Gastrocnemius medialis (tissue), 4 donors: ENCODE results near the gene SAC3D1. TPM values are rescaled to one million over a fixed set of nuclear protein-coding genes. Genes with fewer than 3 reads are reported as not detected.

Experiments
- ATAC-seq, 2 donors: fragments of 150-250 bp; one replicate each; pipeline ENCODE4 v1.9.1; 2016
- DNase-seq, 2 donors: peaks; one replicate each; pipeline ENCODE4 v3.0.0-alpha.2; 2019
- H3K27ac ChIP-seq, 4 donors: fragments of 200-600 bp; sonication (generic); 1 replicate in 1 of 4; 2 replicates in 3 of 4; pipeline ENCODE4 v1.5.1; 2016 to 2018; ENCODE audit warnings: mild to moderate bottlenecking in 2 of 4, moderate library complexity in 1 of 4
- H3K27me3 ChIP-seq, 3 donors: fragments of 200-600 bp; sonication (generic) in 2 of 3; 1 replicate in 1 of 3; 2 replicates in 2 of 3; pipeline versions ENCODE4 v1.5.1 to v1.6.0; 2016 to 2019; ENCODE audit warnings: mild to moderate bottlenecking in 1 of 3, moderate library complexity in 1 of 3
- H3K36me3 ChIP-seq, 2 donors: fragments of 200-600 bp; sonication (generic) in 1 of 2; one replicate each; pipeline ENCODE4 v1.5.1; 2017 to 2018
- H3K4me1 ChIP-seq, 2 donors: fragments of 200-600 bp; sonication (generic) in 1 of 2; one replicate each; pipeline ENCODE4 v1.5.1; 2016 to 2017; ENCODE audit warnings: mild to moderate bottlenecking in 2 of 2
- H3K4me3 ChIP-seq, 4 donors: fragments of 200-600 bp; sonication (generic) in 3 of 4; 1 replicate in 1 of 4; 2 replicates in 3 of 4; pipeline ENCODE4 v1.5.1; 2016 to 2019; ENCODE audit warnings: mild to moderate bottlenecking in 2 of 4
- H3K9me3 ChIP-seq, 3 donors: fragments of 200-600 bp; sonication (generic) in 2 of 3; 1 replicate in 1 of 3; 2 replicates in 2 of 3; pipeline ENCODE4 v1.5.1; 2016 to 2019
- POLR2A ChIP-seq, 2 donors: fragments of 450-650 bp; IDR thresholded peaks; one replicate each; pipeline ENCODE4 v1.6.1; 2017; ENCODE audit warnings: antibody characterized with exemption in 2 of 2, mild to moderate bottlenecking in 2 of 2, moderate library complexity in 2 of 2
- in situ Hi-C, 4 donors: fragments of 200-750 bp; cut with MboI; loops; one replicate each; pipeline versions ENCODE4 v1.15.0 to v1.8.0; 2017; ENCODE audit warnings: low sequenced_read_pairs in 4 of 4
- intact Hi-C: fragments of 100-400 bp; cut with DNase I; formaldehyde crosslinking; loops from one replicate; pipeline ENCODE4 v1.15.1; 2023; ENCODE audit warnings: low total_unique reads
- total RNA-seq, 4 donors: library from RNA; depleted of rRNA; stranded (reverse); fragments of >200 nt; gene quantifications; one replicate each; pipeline versions ENCODE4 v1.1.0 to v1.2.3, GENCODE V29; 2016
- TF ChIP-seq, protein P1 (sequence below), 5 experiments: fragments of 450-650 bp in 3 of 5; fragments of 200-600 bp in 2 of 5; sonication (generic) in 2 of 5; IDR thresholded peaks in 4 of 5; conservative IDR thresholded peaks in 1 of 5; 1 replicate in 4 of 5; 2 replicates in 1 of 5; pipeline ENCODE4 v1.5.1; 2016 to 2019; ENCODE audit warnings: antibody characterized with exemption in 5 of 5, mild to moderate bottlenecking in 3 of 5, moderate library complexity in 3 of 5

Gene SAC3D1
- total RNA-seq, 4 donors from 2014 or later = 9.0 to 27.2 (median 14.4) TPM

DNA sequence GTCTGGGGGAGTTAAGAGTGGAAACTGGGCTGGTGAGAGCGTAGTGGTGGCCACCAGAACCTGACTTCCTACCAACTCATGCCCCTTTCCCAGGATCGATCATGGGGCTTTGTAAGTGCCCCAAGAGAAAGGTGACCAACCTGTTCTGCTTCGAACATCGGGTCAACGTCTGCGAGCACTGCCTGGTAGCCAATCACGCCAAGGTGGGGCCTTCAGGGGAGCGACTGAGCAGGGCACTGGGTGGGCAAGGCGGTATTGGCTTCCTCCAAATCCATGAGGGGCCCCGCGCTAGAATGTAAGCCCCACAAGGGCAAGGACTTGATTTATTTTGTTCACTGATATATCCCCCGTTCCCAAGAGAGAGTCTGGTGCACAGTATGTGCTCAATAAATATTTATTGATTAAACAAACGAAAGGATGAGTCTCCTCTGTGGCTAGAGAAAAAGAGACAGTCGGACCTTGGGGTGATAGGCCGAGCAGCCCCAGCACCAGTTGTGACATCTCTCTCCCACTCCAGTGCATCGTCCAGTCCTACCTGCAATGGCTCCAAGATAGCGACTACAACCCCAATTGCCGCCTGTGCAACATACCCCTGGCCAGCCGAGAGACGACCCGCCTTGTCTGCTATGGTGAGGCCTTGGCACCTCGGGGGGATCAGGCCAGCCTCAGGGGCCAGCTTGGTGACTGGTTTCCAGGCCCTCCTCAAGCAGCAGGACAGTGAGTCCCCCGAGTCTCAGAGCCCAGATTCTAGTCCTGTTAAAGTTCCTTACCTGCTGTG lies 43.8 kb downstream of the SAC3D1 start:
- Histone ChIP-seq H3K27me3 (no peaks in the 10 kb centered on the region), H3K36me3 (peaks cover 0 to 40% of the 10 kb centered on the region in 2 donors), H3K4me3 (peak overlapping the region; percentile 71 to 95 (median 81)), H3K27ac (peak overlapping the region; percentile 90 to 98 (median 91)), H3K9me3 (no peaks in the 10 kb centered on the region), H3K4me1 (peaks cover 12 to 18% of the 10 kb centered on the region in 2 donors)
- in situ Hi-C loops (no loop called here), intact Hi-C loops (loop anchor here (1.0 to 5.0 kb wide), 7 partner anchors 12 to 1261 kb away; partner anchors contain the start of genes BRMS1, FAU, MRPL49 and SAC3D1)
- TF ChIP-seq POLR2A (IDR thresholded peaks at IDR 0.05) = no peak
- TF ChIP-seq, protein P1, sequence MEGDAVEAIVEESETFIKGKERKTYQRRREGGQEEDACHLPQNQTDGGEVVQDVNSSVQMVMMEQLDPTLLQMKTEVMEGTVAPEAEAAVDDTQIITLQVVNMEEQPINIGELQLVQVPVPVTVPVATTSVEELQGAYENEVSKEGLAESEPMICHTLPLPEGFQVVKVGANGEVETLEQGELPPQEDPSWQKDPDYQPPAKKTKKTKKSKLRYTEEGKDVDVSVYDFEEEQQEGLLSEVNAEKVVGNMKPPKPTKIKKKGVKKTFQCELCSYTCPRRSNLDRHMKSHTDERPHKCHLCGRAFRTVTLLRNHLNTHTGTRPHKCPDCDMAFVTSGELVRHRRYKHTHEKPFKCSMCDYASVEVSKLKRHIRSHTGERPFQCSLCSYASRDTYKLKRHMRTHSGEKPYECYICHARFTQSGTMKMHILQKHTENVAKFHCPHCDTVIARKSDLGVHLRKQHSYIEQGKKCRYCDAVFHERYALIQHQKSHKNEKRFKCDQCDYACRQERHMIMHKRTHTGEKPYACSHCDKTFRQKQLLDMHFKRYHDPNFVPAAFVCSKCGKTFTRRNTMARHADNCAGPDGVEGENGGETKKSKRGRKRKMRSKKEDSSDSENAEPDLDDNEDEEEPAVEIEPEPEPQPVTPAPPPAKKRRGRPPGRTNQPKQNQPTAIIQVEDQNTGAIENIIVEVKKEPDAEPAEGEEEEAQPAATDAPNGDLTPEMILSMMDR (IDR thresholded peaks at IDR 0.05 in 4 of 5, conservative IDR thresholded peaks at IDR 0.05 in 1 of 5) = no peak
- ATAC-seq (peak in 1 of 2 donors; percentile 1), DNase-seq (no peak)

DNA sequence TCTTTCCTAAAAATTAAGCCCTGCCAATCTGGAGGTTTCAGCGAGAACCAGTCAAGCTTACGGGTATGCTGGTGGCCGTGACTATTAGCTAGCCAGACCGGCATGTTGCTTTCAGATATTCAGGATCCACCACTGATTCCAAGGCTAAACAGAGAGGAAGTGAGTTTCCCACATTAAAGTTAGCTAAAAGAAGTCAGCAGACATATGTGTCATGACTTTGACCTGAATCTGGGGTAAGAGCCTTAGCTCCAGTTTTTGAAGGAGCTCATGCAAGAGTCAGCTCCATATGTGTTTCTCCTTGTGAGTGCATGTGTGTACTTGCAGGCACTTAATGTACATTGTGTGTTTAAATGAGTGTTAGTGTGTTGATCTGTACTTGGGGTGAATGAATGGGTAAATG lies 44.4 kb downstream of the SAC3D1 start:
- DNase-seq (no peak), ATAC-seq (no peak)
- TF ChIP-seq, protein P1 (IDR thresholded peaks at IDR 0.05 in 4 of 5, conservative IDR thresholded peaks at IDR 0.05 in 1 of 5) = no peak
- TF ChIP-seq POLR2A (IDR thresholded peaks at IDR 0.05) = no peak
- no peak overlapping the region for H3K27ac ChIP-seq
- H3K9me3 ChIP-seq = no peaks in the 10 kb centered on the region
- H3K36me3 ChIP-seq = peaks cover 0 to 40% of the 10 kb centered on the region in 2 donors
- intact Hi-C loops = loop anchor here (2.0 kb wide), 1 partner anchor 31 kb away; the partner anchor contains the start of gene ZNHIT2
- H3K27me3 ChIP-seq = no peaks in the 10 kb centered on the region
- peaks cover 12 to 18% of the 10 kb centered on the region in 2 donors for H3K4me1 ChIP-seq
- no peak overlapping the region for H3K4me3 ChIP-seq
- in situ Hi-C loops = no loop called here

DNA sequence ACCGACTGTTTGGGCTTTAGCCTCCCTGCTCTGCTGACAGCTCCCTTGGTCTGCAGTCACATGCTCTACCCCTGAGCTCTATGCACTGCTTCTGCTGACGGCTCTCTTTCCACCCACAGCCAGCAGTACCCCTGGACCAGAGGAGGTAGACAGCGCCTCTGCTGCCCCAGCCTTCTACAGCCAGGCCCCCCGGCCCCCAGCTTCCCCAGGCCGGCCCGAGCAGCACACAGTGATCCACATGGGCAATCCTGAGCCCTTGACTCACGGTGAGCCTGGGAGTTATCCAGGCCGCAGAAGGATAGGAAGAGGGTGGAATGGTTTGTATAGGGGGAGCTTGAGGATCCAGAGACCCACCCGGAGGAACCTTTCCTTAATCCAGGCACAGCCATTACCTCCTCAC lies 45.8 kb downstream of the SAC3D1 start:
- no peak for ATAC-seq
- no peaks in the 10 kb centered on the region for H3K9me3 ChIP-seq
- H3K27me3 ChIP-seq = no peaks in the 10 kb centered on the region
- intact Hi-C loops (no loop called here), in situ Hi-C loops (no loop called here)
- H3K4me3 ChIP-seq = no peak overlapping the region
- peaks cover 0 to 40% of the 10 kb centered on the region in 2 donors for H3K36me3 ChIP-seq
- no peak overlapping the region for H3K27ac ChIP-seq
- no peak for TF ChIP-seq POLR2A (IDR thresholded peaks at IDR 0.05)
- TF ChIP-seq, protein P1 (IDR thresholded peaks at IDR 0.05 in 4 of 5, conservative IDR thresholded peaks at IDR 0.05 in 1 of 5) = no peak
- DNase-seq = no peak
- H3K4me1 ChIP-seq = peaks cover 12 to 18% of the 10 kb centered on the region in 2 donors

DNA sequence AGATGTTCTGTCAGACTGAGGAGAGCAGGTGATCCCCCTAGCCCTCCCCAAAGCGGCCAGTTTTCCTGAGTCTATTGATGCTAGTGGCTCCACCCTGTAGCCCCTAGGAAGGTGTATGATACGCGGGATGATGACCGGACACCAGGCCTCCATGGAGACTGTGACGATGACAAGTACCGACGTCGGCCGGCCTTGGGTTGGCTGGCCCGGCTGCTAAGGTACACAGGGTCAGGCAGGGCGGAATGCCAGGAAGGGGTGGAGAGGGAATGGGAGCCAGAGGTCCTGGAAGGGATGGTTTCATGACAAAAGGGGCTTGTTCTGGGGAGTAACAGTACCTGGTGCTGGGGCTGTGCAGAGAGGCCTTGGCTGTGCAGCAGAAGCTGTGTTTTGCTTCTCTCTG lies 46.2 kb downstream of the SAC3D1 start:
- Histone ChIP-seq H3K27ac (no peak overlapping the region), H3K4me3 (no peak overlapping the region), H3K36me3 (peaks cover 0 to 40% of the 10 kb centered on the region in 2 donors), H3K4me1 (peaks cover 12 to 18% of the 10 kb centered on the region in 2 donors), H3K27me3 (no peaks in the 10 kb centered on the region), H3K9me3 (no peaks in the 10 kb centered on the region)
- intact Hi-C loops = no loop called here
- in situ Hi-C loops = no loop called here
- ATAC-seq (no peak), DNase-seq (no peak)
- TF ChIP-seq, protein P1 (IDR thresholded peaks at IDR 0.05 in 4 of 5, conservative IDR thresholded peaks at IDR 0.05 in 1 of 5) = no peak
- no peak for TF ChIP-seq POLR2A (IDR thresholded peaks at IDR 0.05)
